ENCODE measurements around the gene STMP1.
"Not testable (repeated sequence)": the region's sequence is repeated elsewhere in the genome, so short reads cannot be mapped to it uniquely, and the experiment has no call there.

STMP1 gene

DNA sequence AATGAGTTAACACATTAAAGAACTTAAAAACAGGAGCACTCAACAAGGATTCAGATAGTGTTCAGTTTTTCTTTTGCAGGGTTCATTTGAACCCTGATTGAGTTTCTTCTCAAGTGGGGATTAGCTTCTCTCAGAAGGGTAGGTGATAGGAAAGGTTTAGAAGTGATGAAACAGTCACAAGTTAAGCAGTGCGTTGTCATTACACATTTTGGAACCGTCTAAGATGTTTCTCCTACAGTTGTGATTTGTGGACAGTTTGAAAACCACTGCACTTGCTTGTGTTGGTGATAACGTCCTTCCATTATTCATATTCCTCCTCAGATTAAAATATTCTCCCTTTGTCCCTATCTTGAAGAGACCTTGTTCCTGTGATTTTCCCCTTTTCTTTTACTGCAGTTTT, 2.7 kb downstream of the STMP1 start:
- DNase-seq: no peak

DNA sequence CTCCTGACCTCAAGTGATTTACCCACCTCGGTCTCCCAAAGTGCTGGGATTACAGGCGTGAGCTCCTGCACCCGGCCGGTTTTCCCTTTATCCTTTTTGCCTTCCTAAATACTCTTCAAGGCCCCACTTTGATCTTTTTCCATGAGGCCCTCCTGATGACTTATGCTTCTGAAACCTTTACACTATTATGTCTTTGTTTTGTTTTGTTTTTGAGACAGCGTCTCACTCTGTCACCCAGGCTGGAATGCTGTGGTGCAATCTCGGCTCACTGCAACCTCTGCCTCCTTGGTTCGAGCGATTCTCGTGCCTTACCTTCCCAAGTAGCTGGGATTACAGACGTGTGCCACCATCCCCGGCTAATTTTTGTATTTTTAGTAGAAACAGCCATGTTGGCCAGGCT, 3.8 kb downstream of the STMP1 start:
- DNase-seq: no peak

DNA sequence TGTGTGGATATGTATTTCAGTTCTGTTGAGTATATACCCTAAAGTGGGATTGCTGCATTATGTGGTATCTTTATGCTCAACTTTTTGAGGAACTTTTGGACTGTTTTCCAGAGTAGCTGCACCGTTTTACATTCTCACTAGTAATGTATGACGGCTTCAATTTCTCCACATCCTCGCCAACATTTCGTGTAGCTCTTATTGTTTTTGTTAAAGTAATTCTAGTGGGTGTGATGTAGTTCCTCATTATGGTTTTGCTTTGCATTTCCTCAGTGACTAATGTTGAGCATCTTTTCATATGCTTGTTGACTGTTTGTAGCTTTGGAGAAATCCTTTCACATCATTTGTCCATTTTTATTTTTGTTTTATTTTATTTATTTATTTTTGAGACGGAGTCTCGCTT, 4.5 kb downstream of the STMP1 start:
- DNase-seq: no peak

DNA sequence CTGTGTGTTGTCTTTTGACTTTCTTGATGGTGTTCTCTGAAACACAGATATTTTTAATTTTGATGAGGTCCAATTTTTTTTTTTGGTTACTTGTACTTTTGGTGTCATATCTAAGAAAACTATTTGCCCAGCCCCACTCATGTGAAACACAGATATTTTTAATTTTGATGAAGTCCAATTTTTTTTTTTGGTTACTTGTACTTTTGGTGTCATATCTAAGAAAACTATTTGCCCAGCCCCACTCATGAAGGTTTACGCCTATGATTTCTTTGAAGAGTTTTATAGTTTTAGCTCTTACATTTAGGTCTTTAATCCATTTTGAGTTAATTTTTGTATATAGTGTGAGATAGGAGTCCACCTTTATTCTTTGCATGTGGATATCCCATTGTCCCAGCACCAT, 5.3 kb downstream of the STMP1 start:
- not testable (repeated sequence) for DNase-seq

DNA sequence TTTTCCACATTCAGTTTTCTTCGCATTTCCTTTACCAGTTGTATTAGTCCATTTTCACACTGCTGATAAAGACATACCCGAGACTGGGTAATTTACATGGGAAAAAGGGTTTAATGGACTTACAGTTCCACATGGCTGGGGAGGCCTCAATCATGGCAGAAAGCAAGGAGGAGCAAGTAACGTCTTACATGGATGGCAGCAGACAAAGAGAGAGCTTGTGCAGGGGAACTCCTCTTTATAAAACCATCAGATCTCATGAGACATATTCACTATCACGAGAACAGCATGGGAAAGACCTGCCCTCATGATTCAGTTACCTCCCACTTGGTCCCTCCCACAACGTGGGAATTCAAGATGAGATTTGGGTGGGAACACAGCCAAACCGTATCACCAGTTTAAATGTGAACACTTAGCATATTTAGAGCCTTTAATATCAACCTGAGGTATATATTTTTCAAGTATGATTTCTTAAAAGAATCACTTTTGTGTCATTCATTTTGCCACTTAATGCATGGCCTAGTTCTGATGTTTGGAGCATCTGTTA, 6.6 kb downstream of the STMP1 start:
- not testable (repeated sequence) for DNase-seq

DNA sequence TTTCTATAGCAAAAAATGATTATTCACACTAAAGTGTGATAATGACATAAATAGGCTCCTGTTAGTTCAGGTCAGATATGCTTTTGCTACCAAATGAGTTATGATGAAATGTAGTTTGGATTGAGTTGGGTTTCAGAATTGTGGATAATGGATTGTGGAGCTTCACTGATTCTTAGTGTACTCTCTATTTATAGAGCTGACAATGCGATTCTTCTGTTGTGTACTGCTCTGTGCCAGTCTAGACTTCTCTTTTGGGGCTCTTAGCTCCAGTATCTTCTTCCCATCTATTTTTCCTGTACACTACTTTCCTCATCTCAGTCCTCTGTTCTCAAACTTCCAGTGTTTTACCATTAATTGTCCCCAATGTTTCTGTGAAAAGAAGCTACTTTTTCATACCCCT, 7.5 kb downstream of the STMP1 start:
- DNase-seq: no peak

DNA sequence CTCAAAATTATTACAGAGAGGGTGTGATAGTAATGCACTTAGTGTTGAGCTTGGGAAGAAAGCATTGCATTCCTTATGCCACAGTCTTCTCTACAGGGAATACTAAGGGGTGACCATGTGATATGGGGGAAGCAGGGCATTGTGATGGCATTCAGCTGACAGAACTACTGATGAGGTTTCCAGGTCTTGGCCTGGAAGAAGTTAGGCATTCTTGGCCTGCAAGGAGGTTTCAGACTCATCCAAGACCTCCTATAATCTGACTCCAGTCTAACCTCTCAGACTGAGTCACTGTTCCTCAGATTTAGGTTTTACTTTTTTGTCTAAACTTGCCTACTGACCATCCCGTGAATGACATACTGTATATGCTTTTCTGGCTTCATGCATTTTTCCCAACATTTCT, 7.9 kb downstream of the STMP1 start:
- no peak for DNase-seq

DNA sequence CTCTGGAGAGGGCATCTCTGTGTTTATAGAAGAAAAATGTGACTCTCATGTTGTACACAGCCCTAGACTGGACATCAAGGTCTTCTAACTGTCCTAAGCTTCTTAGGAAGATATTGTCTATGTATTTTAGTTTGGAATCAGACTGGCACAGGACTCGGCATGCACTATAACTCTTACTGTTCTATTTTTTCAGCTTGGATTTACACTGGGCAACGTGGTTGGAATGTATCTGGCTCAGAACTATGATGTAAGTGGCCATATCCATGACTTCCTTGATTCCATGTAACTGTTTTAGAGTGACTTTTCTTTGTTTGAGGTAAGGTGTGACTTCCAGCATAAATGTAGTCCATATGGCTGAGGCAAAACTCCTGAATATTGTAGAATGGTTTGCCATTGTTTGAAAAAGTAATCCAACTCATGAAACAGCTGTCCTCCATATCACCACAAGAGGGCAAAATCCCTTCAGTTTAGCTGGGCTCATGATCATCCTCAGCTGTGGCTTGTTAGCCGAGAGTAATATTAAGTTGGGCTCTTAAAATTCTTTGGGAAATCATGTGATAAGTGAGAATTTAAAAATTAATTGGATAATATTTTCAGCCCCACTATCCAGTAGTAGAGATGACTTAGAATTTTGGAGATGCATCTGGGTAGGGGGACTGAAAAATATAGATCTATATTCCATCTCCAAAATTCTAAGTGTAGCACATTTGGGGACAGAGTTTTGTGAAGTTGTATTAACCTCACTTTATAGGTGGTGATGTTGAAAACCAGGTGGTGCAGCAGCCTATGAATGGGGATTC, 10.4 kb downstream of the STMP1 start:
- no peak for DNase-seq

DNA sequence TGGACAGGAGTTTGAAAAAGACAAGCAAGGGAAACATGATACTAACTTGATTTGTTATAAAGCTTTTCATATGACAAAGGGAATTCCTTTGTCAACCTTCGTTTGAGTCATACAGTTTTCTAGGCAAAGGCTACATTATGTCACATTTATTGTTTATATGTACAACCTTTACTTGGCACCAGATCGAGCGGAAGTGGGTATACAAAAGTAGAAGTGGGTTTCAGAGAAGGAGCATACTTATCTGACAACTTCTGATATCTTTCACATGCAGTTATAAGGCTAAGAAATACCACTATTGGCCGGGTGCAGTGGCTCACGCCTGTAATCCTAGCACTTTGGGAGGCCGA, 11.0 kb downstream of the STMP1 start:
- DNase-seq: no peak

DNA sequence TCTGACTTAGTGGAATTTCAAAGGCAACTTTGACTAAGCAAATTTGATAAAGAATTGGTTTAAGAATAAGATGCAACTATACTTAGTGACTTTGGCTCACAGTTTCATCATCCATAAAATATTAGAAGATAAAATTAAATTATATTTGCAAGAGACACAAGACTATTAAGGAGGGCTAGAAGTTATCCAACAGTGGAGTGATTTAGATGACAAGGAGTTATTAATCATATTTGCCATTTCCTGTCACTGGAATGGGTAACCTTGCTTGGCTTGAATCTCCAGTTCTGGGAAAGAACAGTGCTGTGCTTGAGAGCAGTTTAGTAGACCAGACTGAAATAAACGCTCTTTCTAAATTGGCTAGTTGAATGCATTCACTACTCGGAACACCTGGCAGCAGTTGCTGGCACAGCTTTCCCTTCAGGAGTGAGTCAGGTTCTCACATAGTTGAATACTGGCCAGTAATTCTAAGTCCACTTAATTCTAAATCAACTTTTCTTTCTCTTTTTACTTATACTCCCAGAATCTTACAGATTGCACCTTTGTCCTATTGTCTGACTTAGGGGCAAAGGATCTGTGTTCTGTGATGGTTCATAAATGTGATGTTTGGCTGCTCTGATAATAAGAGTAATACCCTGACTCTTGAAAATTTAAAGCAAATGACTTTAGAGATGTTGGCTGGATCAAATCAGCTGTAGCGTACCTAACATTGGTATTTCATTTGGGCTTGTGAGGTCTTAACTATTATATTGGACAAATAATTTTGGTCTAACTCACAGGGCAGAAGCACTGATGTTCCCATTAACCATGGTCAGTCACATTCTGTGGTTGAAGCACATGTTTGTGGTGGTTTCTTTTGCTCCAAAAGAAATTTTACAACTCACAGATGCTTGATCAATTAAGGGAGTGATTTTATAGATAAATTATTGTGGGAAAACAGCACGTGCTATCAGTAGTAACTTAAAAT, 16.6 kb downstream of the STMP1 start:
- no peak for DNase-seq

DNA sequence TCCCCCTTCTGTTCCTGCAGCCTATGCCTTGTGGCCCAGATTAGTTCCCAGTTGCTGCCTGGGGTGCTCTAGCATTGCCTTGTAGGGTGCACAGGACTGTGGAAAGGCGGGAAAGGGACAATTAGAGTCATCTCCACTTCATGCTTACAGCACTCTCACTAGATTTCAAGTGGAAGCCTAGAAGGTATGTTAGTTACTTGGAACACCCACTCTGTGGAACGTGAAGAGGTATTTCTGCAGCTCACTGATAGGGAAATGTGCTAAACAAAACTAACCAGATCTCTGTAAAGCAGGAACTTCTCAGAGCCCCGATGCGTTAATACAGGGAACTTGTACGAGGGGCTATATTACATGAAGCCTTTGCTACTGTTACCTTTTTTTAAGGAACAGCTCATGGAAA, 19.4 kb downstream of the STMP1 start:
- no peak for DNase-seq

DNA sequence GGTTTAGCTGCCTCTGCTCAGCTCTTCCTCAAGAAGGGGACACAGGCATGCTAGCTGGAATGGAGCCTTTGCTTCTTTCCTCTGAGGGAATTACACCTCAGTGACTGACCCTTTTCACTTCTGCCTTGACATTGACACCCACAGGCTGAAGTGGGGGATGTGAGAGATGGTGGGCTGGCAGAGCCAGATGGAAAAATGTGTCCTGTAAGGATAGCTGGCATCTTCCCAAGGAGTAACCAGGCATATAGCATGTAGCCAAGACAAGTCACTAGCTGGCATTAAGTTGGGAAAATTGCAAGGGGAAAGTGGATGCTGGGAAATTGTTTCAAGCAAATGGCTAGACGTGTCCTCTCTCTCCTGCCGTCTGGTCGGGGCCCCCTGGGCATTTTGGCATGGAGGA, 19.9 kb downstream of the STMP1 start:
- no peak for DNase-seq

DNA sequence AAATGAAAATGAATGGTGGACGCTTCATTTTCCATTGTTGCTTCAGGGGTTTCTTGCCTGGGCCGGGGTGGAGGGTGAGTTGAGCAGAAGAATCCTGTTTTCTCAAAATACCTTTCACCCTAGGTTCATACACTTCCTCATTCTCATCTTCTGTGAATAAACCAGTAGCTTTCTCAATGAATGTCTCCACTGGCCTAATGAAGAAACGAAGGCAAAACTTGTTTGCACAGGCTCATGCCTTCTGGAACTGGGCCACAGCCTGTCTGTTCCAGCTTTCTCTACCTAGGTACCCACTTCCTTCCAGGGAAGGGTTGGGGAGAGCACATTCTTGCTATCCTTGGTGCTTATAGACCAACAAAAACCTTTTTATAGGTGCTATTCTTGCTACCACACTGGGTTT, 21.3 kb downstream of the STMP1 start:
- DNase-seq: no peak

DNA sequence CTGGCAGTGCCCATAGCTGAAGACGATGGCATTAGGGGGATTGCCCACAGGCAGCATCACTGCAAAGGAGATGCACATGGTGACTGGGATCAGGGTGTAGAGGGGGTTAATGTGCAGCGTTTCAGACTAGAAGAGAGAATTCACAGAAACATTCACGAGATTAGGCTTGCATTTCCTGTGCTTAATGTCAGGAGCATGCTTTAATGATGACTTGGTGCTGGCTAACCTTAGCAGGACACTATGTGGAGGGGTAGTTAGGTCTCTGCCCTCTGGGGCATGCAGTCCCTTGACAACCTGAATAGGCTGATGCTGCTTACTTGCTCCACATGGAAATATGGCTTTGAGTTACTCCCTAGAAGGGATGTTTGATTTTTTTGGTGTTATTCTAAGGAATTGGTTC, 21.8 kb downstream of the STMP1 start:
- no peak for DNase-seq

DNA sequence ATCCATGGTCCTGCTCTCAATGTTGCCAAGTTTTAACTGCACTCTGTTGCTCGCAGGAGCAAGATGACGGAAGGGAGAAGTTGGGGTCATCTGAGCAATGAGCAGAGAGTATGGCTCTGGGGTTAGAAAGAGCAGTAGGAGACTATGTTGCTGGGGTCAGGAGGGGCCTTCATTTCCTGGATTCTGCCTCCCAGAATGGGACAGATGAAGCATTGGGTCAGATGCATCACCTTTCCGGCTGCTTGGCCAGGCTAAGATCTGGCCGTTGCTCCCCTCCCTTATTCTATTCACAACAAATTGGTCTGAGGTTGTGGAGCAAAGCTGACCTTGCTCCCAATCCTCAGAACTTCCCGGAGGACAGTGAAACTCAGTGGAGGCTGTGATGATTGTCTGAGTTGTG, 22.4 kb downstream of the STMP1 start:
- DNase-seq: no peak

DNA sequence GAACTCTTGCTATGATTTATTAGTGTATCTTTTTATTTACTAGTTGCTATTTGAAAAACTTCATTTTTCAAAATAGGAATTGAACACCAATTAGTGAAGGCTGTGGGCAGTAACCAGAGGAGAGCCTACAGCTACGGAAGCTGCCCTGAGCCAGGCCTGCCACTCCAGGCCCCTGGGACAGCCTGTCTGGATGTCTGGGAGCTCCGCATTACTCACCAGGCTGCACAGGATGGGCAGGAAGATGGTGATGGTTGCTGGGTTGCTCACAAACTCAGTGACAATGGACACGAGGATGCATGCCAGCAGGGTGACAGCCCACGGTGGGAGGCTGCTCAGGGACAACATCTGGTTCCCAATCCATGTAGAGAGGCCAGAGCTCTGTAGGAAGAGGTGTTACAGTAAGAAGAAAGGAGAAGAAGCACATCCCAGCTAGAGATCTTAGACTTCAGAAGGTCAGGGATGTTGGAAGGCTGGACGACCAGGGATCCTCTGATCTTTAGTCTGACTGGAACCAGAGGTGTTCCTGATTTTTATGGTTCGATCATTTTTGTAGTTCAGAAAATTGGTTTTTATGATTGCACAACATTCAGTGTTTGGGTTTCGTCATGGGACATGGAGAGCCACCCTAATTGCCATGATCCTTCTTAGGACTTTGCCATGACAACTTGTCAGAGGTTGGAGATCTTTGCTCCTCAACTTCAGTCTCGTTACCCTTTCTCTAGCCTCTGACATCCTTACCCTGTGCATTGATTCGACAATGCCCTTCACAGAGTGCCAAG, 23.2 kb downstream of the STMP1 start:
- no peak for DNase-seq

DNA sequence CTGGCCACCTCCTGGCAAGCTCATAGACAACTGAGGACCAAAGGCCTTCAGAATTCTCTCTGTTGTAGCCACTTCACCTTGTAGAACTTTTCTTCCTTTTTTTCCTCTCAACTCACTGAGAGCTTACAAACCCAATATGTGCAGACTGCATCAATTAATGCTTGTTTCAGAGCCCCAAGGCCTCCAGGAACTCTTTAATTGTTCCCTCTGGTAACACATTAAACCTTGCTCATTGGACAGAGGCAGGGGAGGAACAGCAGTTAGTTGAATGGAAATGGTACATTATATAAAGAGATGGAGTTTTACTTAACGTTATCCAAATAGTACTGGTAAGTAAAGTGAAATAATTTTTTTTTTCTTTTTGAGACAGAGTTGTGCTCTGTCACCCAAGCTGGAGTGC, 25.2 kb downstream of the STMP1 start:
- DNase-seq: no peak

DNA sequence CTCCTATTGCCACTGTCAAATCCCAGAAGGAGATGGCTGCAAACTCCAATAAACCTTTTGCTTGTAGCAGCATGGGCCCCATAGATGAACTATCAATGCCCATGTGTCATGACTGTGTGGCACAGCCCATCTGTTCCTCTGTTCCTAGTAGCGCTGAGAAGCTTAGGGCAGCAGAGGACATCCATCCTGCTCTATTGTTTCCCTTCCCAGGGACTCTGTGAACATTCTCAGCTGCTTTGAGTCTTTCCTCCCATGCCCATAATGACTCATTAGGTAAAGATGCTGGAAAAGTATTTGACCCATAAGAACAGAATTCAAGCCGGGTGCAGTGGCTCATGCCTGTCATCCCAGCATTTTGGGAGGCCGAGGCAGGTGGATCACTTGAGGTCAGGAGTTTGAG, 28.3 kb downstream of the STMP1 start:
- no peak for DNase-seq

DNA sequence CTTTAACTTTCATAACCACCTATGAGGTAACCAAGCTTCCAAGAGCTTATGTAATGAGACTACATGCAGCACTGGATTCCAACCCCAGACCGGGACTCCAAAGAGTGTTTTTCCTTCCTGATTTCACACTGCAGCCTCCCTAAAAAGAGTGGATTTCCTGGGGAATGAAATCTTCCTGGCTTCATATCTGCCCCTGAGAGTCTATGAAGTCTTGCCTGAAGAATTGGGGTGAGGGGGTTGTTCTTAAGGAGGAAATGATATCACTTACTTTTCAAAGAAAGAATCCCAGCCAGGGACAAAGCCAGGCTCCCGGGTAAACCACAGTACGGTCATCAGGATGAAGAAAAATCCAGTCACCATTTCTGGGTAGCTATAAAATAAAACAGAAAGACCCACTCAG, 29.7 kb downstream of the STMP1 start:
- no peak for DNase-seq

DNA sequence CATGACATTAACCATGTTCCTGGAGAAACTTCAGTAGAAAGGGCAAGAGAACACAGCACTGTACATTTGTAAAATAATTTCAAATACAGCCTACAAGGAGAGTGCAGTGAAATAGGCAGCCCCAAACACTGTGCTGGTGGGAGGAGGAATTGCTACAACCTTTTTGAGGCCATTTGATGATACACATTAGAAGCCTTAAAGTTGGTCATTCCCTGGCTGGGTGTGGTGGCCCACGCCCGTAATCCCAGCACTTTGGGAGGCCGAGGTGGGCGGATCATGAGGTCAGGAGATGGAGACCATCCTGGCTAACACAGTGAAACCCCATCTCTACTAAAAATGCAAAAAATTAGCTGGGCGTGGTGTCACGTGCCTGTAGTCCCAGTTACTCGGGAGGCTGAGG, 30.3 kb downstream of the STMP1 start:
- not testable (repeated sequence) for DNase-seq

DNA sequence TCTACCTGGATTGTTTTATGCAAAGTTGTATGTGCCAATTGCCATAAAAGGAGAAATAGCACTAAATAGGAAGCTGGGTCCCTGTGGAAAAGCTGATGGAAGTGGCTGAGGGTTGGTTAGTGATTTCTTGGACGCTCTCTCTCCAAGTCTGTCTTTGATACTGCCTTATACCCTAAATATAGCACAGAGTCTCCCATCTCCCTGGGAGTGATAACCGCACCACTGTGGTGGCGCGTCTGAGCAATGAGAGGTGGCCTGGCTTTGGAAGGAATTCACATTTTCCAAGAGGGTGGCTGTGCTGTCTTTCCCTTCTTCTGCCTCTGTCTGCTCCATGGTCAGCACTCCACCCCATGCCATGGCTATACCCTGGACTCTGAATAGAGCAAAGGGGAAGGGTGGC, 31.2 kb downstream of the STMP1 start:
- no peak for DNase-seq

DNA sequence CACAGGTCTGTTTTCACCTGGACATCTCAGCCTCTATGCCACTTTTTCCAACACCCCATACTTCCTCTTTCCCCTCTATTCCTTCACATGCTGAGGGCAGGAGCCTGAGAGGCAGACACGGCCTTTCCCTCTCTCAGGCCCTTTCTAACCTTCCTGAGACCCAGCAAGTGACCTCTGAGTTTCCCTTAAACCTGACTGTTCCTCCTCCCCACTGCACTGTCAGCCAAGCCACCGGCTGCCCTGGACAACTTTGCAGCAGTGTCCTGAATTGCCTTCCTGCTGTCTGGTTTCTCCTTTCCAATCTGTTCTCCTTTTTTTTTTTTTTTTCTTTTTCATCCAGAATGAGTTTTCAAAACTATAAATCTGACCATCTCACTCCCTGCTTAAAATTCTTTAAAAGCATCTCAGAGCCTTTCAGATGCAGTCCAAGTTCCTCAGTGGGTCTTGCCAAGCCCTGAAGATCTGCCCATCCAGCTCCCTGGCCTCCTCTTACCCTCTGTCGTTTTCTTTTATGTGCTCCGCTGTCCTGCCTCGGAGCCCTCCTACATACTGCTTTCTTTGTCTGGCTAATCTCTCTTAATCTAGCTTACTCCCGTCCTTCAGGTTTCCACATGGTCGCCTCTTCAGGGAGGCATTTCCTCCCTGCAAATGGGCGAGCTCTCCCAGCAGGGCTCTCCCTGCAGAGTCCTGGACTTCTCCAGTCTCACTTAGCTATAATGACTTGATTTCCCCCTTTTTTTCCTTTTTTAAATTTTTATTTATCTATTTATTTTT, 35.1 kb downstream of the STMP1 start:
- no peak for DNase-seq

Measured in activated CD8-positive, alpha-beta memory T cell treated with anti-CD3 and anti-CD28 coated beads, Interleukin-2, amount 50 U/mL, for 4 hours (primary cell).